OCI-LY7 (cell line): Measurements from ENCODE around the gene ZMIZ1. TPM values are rescaled to one million over a fixed set of nuclear protein-coding genes. Genes with fewer than 3 reads are reported as not detected.

Experiments used
- BruUV-seq: library from RNA; stranded (reverse); fragments of 400-500 nt; replicated peaks from 2 replicates; lab custom pipeline; 2021; lab: Mats Ljungman, UMichigan
- CTCF ChIA-PET: fragments of 300-600 bp; sonication (Branson Sonifier 250); formaldehyde crosslinking; loops from one replicate; lab custom pipeline; 2022; ENCODE audit warnings: antibody characterized with exemption; ENCODE audit not compliant: unreplicated experiment; lab: Charles Lee
- POLR2A ChIA-PET: fragments of 300-600 bp; sonication (Branson Sonifier 250); formaldehyde crosslinking; loops from one replicate; lab custom pipeline; 2022; ENCODE audit warnings: antibody characterized with exemption; lab: Charles Lee
- DNase-seq: peaks from one replicate; pipeline ENCODE4 v3.0.0-alpha.2; 2015; ENCODE audit warnings: low spot score
- H2AFZ ChIP-seq: fragments of 200-600 bp; sonication (generic), shearing (Covaris generic); 2 replicates; pipeline ENCODE4 v1.6.1; 2014; ENCODE audit warnings: mild to moderate bottlenecking, antibody characterized with exemption, low read length, moderate library complexity
- H3K27ac ChIP-seq: fragments of 200-600 bp; sonication (generic); 2 replicates; pipeline ENCODE4 v1.5.1; 2014; ENCODE audit warnings: mixed run types, low read depth, mild to moderate bottlenecking, moderate library complexity, low read length, inconsistent platforms; ENCODE audit not compliant: poor library complexity, severe bottlenecking
- H3K36me3 ChIP-seq: fragments of 200-600 bp; sonication (generic); 2 replicates; pipeline ENCODE4 v1.6.1; 2014; ENCODE audit warnings: mild to moderate bottlenecking, antibody characterized with exemption, low read length, moderate library complexity, mixed read lengths; ENCODE audit not compliant: insufficient read depth
- H3K4me1 ChIP-seq: fragments of 200-600 bp; sonication (generic); 2 replicates; pipeline ENCODE4 v1.5.1; 2014; ENCODE audit warnings: mild to moderate bottlenecking, low read length; ENCODE audit not compliant: insufficient read depth, poor library complexity, severe bottlenecking
- H3K4me2 ChIP-seq: fragments of 200-600 bp; sonication (generic); 2 replicates; pipeline ENCODE4 v1.6.1; 2014; ENCODE audit warnings: mild to moderate bottlenecking, low read length
- H3K4me3 ChIP-seq: fragments of 200-600 bp; sonication (generic); 2 replicates; pipeline ENCODE4 v1.5.1; 2014; ENCODE audit warnings: mild to moderate bottlenecking, low read depth, low read length; ENCODE audit not compliant: poor library complexity, severe bottlenecking
- H3K79me2 ChIP-seq: fragments of 200-600 bp; sonication (generic); 2 replicates; pipeline ENCODE4 v1.6.1; 2016; ENCODE audit warnings: low read depth, mild to moderate bottlenecking, low read length, moderate library complexity, mixed read lengths; ENCODE audit not compliant: insufficient read depth
- H3K9me2 ChIP-seq: fragments of 200-600 bp; sonication (generic); 2 replicates; pipeline ENCODE4 v1.6.1; 2016; ENCODE audit warnings: mild to moderate bottlenecking, low read length, mixed read lengths; ENCODE audit not compliant: insufficient read depth
- H3K9me3 ChIP-seq: fragments of 200-600 bp; sonication (generic); 2 replicates; pipeline ENCODE4 v1.6.1; 2014; ENCODE audit warnings: mild to moderate bottlenecking, mixed run types, low read length, mixed read lengths
- H4K20me1 ChIP-seq: fragments of 200-600 bp; sonication (generic); 2 replicates; pipeline ENCODE4 v1.6.1; 2014; ENCODE audit warnings: mild to moderate bottlenecking, antibody characterized with exemption, low read length, moderate library complexity, mixed read lengths; ENCODE audit not compliant: insufficient read depth
- CTCF ChIP-seq: fragments of 200-600 bp; sonication (generic); conservative IDR thresholded peaks from 2 replicates; pipeline ENCODE4 v1.5.1; 2014; ENCODE audit warnings: mild to moderate bottlenecking, antibody characterized with exemption, low read length, moderate library complexity, mixed read lengths
- EZH2phosphoT487 ChIP-seq: fragments of 200-600 bp; sonication (generic); IDR thresholded peaks from 2 replicates; pipeline ENCODE4 v1.6.1; 2018; ENCODE audit warnings: low read depth, borderline replicate concordance, mild to moderate bottlenecking, mixed run types, antibody characterized with exemption, low read length, moderate library complexity, mixed read lengths
- intact Hi-C: fragments of 100-400 bp; cut with micrococcal nuclease; formaldehyde crosslinking; loops from one replicate; pipeline ENCODE4 v1.10.0; 2022; ENCODE audit not compliant: unreplicated experiment
- total RNA-seq, 2 experiments: library from RNA; depleted of rRNA in 1 of 2; stranded (reverse); fragments of >200 nt in 1 of 2; shearing (Covaris generic) in 1 of 2; gene quantifications; 2 replicates each; pipeline ENCODE4 v1.2.3, GENCODE V29; 2014 to 2022

ZMIZ1 gene
- total RNA-seq, 2 experiments from 2014 or later = 20.4 to 66.9 TPM

- Histone ChIP-seq H3K9me2 (no peaks in the 10 kb centered on the region), H2AFZ (no peak overlapping the region), H4K20me1 (no peaks in the 10 kb centered on the region), H3K4me3 (no peak overlapping the region), H3K4me1 (peaks cover 39% of the 10 kb centered on the region), H3K79me2 (peaks cover 10% of the 10 kb centered on the region; the same call in 1 of the 2 replicates), H3K4me2 (no peak overlapping the region), H3K36me3 (peaks cover 63% of the 10 kb centered on the region), H3K27ac (no peak overlapping the region), H3K9me3 (no peaks in the 10 kb centered on the region)
- ChIA-PET CTCF (no interaction called here), POLR2A (interaction anchor here (0.6 to 3.0 kb wide), 3 partner anchors 32 to 556 kb away, joined by 3 to 12 read pairs (median 4); no protein-coding TSS in a partner anchor)
- DNase-seq = no peak
- TF ChIP-seq EZH2phosphoT487 (no peak), CTCF (no peak)
- no TSS peak for BruUV-seq
- intact Hi-C loops = no loop called here
These were observed 212.2 kb downstream of the ZMIZ1 start for GRCh38 chr10:79280956-79281355.

GRCh38 chr10:79282388-79282787 is 213.6 kb downstream of the ZMIZ1 start:
- peaks cover 53% of the 10 kb centered on the region for H3K4me1 ChIP-seq
- ChIA-PET POLR2A (interaction anchor here (3.0 kb wide), 1 partner anchor 33 kb away, joined by 12 read pairs; no protein-coding TSS in a partner anchor), CTCF (no interaction called here)
- DNase-seq = no peak
- H3K4me2 ChIP-seq = peak overlapping the region; percentile 63
- H3K4me3 ChIP-seq = no peak overlapping the region
- H3K36me3 ChIP-seq = peaks cover 58% of the 10 kb centered on the region
- H4K20me1 ChIP-seq = no peaks in the 10 kb centered on the region
- no peaks in the 10 kb centered on the region for H3K9me3 ChIP-seq
- H3K9me2 ChIP-seq = no peaks in the 10 kb centered on the region
- H2AFZ ChIP-seq = no peak overlapping the region
- TF ChIP-seq CTCF (no peak), EZH2phosphoT487 (no peak)
- no TSS peak for BruUV-seq
- intact Hi-C loops = no loop called here
- peak overlapping the region; percentile 86 for H3K27ac ChIP-seq
- H3K79me2 ChIP-seq = peaks cover 10% of the 10 kb centered on the region; the same call in 1 of the 2 replicates

GRCh38 chr10:79283616-79284015 is 214.8 kb downstream of the ZMIZ1 start:
- peak overlapping the region; percentile 63 for H3K4me2 ChIP-seq
- BruUV-seq = no TSS peak
- H3K4me1 ChIP-seq = peaks cover 53% of the 10 kb centered on the region
- H3K4me3 ChIP-seq = peak overlapping the region; percentile 42
- no peaks in the 10 kb centered on the region for H3K9me3 ChIP-seq
- H3K27ac ChIP-seq = peak overlapping the region; percentile 86
- TF ChIP-seq CTCF = no peak
- H3K9me2 ChIP-seq = no peaks in the 10 kb centered on the region
- DNase-seq = peak; percentile 32
- intact Hi-C loops = no loop called here
- CTCF ChIA-PET = interaction anchor here (0.6 kb wide), 1 partner anchor 44 kb away, joined by 3 read pairs; no protein-coding TSS in a partner anchor
- H2AFZ ChIP-seq = no peak overlapping the region
- H3K36me3 ChIP-seq = peaks cover 55% of the 10 kb centered on the region
- no peaks in the 10 kb centered on the region for H4K20me1 ChIP-seq
- POLR2A ChIA-PET = interaction anchor here (0.6 to 1.8 kb wide), 14 partner anchors 11 to 626 kb away, joined by 3 to 6 read pairs (median 3); no protein-coding TSS in a partner anchor
- peaks cover 10% of the 10 kb centered on the region; the same call in 1 of the 2 replicates for H3K79me2 ChIP-seq
